GM18858 (cell line): ENCODE results near the gene LAMB3.

ENCODE experiments used
- ATAC-seq: cut with Tn5 transposase; IDR thresholded peaks from one replicate; pipeline ENCODE4 v1.9.1; 2021; ENCODE audit not compliant: unreplicated experiment

LAMB3 gene

DNA sequence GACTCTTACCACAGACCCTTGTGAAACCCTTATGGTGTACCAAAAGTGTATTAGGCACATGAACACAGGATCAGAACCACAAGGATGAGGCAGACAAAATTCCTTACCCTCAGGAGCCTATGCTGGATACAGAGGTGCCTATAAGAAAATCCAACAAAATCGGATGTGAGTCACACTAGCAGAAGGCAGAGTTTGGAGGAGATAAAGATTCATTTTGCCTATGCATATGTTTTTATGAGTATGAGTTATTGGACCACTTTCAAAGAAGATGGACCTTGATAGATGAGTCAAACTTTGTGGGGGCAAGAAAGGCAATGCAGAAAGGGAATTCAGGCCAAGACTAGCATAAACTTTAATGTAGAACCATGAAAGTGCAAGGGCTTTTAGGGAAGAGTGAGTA, 51.7 kb downstream of the LAMB3 start:
- ATAC-seq: no peak

DNA sequence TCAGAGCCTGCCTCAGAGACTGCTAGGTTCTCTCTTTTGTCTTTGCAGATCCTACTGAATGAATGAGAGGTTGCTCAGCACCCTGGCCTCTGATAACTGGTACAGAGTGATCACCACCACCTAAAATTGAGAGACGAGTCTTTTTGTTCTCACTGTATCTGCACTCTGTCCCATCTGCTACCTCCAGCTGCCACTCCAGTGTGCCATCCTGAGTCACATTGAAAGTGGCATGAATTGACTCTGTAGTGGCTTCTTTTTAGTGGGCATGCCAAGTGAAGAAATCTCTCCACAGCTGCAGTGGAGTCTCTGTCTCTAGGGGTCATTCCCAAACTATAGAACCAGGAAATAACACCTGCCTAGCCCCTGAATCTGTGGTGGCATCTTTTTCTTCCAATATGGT, 54.0 kb downstream of the LAMB3 start:
- no peak for ATAC-seq

DNA sequence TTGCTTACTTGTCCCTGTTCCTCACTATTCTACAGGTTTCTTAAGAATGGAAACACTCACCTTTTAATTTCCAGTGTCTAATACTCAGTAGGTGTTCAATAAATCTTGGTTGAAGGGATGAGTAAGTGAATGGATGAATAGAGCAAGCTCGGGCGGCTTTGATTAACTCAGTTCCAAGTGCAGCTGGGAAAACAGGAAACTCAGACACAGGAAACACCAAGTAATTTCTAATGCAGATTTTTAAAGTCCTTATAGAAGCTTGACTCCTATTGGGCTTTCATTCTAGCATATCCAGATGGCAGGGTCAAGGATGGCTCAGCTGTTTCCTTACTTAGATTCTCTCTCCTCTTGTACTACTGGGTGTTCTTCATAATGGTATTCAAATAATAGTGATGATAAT, 54.7 kb downstream of the LAMB3 start:
- no peak for ATAC-seq

DNA sequence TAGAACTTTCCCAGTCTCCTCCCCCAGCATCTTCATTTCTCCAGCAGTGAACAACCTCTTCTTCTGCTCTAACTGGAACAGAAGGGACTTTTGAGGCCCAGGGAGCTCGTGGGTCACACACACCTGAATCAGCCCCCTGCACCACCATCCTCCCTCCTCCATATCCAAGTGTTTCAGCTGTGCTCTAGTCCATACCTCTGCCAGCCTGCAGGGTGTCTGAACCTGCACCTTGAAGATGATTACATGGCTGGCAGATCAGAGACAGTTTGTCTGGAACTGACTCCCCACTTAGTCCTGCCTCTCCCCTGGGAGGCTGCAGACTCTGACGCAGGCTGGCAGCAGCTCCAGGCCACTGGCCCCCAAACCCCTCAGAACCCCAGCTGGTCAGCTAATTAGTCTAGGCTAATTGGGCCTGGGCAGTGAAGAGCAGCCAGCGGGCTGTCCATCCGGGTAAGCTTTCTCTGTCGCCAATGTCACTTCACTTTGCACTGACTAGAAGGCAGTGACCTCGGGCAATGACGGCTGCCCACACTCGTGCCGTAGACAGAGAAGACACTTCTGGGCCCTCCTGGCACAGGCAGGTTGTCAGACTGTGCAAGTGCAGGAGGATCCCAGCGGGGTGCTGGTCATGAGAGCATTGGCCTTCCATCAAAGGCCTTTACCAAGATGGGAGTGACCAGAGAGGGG, 56.5 kb downstream of the LAMB3 start:
- no peak for ATAC-seq

DNA sequence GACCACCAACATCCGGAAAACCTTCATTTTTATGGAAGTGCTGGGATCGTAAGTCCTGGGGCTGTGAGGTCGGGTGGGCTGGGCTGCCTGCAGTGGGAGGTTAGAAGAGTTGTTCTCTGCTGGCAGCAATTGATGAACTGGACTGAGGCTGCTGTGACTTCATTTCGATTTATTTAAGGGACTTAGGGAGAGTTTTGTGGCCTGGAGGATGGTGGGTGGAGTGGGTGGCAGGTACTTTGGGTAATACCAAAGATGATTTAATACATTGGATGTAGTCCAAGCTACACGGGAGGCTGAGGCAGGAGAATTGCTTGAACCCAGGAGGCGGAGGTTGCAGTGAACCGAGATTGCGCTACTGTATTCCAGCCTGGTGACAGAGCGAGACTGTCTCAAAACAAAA, 57.2 kb downstream of the LAMB3 start:
- no peak for ATAC-seq

DNA sequence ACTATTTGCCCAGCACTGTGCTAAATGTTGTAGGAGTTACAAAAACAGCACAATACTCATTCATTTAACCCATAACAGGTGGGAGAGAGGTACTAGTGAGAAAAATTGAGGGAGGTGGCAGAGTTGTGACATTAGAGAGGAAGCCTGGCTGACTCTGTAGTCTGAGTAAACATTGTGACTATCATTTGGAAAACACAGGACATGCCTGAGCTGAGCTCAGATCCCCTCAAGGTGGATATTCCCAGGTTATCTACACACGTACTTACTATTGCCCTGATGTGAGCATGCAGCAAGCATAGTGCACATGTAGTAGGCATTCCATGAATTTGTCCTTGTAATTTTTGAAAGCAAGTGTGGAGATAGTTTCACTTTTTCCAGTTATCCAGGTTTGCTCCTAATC, 57.8 kb downstream of the LAMB3 start:
- no peak for ATAC-seq

DNA sequence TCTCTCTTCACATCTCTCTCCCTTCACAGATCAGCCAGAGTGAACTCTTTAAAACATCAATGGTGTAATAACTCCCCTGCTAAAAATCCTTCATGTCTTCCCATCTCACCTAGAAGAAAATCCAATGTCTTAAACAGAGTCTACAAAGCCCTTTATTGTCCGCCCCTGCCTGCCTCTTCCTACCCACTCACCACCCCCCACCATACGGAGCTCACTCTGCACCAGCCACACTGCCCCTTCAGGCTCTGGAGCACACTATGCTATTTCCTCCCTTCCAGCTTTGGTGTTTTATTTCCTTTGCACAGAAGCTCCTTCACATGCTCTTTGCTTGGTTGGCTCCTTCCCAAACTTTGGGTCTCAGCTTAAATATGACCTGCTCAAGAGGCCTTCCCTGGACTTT, 58.5 kb downstream of the LAMB3 start:
- no peak for ATAC-seq

DNA sequence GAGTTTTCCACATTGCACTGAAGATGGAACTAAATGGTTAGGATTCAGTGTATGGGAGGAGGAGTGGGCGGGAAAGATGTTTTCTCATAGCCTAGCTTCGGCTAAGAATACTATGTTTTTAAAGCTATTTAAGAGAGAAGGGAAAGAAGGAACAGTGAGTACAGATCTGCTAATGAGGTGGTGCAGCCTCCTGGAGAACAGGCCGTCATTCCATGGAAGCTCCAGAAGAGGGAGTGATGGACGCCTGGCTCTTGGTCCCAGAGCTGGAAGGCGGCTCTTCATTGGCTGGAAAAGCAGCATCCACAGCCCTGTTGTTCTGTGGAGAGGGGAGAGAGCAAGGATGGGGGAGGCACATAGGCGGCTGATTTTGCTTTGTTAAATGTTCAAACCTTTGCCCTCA, 61.8 kb downstream of the LAMB3 start:
- ATAC-seq: no peak

DNA sequence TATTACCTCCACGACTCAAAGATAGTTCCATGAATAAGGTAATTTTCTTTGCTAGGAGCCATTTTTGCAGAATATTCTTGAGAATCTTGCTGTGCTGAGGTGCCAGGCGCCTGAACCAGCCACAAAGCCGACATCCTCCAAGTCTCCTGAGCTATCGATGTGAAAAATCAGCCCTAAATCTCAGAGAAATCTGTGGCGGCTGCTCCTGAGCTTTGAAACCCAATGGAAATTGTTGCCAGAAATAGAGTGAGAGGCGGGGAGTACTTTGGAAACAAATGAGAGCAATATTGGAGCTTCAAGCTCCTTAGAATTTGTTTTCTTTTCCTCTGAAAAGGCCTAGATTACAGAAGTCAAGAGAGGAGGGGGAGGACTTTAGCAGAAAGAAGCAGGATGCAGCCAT, 62.4 kb downstream of the LAMB3 start:
- ATAC-seq: no peak

DNA sequence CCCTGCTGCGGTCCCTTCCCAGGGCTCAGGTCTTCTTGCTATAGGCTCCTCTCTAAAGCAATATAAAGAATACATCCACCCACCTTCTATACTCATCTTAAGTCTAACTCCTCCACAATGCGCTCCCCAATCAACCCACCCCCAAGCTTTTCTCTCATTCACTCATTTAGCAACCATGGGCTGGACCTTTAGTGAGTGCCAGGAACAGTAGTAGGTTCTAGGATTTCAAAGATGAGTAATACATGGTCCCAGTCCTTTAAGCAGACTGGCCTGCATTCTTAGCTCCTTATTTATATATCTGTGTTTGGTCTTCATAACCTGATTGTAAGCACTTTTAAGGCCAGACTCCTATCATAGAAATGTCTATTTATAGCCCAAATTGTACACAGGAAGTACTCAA, 62.8 kb downstream of the LAMB3 start:
- no peak for ATAC-seq

DNA sequence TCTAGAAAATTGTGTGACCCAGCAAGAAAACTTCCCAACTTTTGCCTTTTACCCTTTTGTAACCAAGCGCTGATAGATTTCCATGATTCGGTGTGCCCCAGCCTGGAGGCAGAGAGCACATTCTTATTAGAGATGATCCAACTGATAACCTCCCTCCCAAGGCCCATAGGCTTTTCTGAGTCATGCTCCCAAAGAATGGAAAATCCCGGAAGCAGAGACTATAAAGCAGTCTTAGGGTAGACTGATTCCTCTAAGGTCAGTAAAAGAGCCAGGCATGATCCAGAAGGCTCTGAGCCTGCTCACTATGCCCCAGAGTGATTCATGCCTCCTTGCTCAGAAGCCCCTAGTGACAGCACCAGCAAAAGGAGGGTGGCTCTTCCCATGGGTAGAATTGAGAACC, 64.4 kb downstream of the LAMB3 start:
- ATAC-seq: no peak

DNA sequence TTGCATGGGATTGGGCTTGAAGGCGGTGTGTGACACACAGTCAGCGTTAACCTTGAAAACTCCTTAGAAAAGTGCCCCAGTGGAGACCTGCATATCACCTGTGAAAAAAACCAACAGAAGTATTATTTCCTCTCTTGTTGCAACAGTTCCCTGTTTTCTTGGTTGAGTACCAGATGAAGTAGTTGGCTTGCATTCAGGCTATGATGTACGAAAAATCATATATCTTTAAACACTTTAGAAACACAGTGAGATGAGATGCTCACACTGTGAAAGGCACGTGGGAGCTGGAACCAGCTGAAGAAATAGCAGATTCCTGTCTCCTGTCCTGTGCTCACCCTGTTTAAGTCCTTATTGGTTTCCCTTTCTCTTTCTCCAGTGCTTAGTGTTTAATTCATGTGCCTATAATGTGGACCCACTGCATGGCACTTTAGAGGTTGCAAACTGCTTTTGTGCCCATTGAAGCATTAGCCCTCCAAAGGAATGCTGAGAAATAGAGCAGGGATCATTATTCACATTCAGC, 65.9 kb downstream of the LAMB3 start:
- no peak for ATAC-seq

DNA sequence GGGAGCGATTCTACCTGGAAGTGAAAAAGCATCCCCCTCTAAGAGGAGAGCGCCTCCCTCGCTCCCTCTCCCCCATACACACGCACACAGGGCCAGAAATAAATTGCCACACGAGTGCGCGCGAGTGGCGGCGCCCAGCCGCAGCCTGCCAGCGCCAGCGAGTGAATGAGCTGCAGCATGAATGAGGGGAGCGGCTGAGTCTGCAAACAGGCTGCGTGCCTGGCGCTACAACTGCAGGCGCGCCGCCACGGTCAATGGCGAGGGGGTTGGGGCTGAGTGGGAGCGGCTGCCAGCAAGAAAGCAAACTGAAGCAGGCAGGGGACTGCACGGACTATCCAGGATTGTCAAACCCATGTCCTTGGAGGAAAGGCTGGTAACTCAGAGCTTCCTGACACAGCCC, 66.6 kb downstream of the LAMB3 start:
- no peak for ATAC-seq

DNA sequence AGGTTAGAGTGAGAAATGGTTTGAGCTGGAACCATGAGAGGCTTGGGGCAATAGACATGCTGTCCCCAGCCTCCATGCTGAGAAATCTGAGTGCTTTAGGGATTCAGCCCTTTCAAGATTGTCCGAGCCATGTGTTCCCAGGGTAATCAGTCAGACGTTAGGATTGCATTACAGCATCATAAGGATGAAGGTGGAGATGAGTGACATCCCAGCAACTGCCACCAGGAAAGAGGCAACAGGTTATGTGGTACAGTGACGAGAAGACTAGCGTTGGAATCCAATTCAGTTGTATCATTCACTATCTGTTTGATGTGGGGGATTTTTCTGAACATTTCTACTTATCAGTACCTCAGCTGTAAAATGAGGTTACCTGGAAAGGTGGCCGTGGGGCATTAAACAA, 67.0 kb downstream of the LAMB3 start:
- no peak for ATAC-seq

DNA sequence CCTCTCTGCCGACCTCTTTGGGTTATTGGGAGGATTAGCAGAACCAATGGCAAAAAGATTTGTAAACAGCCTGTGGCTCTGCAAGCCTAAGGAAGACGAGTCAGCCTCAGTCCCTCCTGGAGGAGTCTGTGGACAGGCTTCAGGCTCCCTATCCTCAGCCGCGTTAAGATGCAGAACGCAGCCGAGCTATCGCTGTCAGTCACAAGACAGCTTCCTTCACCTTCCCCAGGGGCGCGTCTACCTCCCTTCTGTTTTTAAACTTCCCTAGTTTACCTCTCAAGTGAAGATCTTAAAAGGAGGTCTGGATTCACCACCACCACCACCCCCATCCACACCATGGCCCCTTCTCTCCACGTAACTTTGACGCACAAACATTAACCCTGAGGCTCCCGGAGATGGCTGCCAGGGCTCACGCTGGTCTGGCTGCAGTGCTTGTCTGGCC, 68.0 kb downstream of the LAMB3 start:
- no peak for ATAC-seq

DNA sequence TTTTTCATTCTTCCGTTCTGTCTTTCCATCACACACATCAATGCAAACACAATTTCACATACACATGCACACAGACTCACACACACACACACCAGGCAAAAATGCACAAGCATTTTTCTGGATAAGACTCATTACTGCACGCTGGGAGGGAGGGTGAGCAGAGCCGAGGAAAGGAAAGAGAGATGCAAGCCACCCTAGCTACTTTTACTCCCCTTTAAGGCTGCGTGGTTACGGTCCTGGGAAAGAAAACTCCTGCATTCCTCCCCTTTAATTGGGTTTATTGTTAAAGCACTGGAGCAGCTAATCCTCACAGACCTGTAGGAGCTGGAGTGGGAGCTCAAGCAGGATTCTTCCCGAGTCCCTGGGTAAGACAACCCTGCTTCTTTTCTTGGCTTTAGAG, 68.8 kb downstream of the LAMB3 start, which contains the start of gene CAMK1G:
TSS of gene CAMK1G (plus strand) at position 307 of the 400 bp plus-strand sequence. CDS start 11,270 bp downstream, outside the sequence.
- no peak for ATAC-seq

DNA sequence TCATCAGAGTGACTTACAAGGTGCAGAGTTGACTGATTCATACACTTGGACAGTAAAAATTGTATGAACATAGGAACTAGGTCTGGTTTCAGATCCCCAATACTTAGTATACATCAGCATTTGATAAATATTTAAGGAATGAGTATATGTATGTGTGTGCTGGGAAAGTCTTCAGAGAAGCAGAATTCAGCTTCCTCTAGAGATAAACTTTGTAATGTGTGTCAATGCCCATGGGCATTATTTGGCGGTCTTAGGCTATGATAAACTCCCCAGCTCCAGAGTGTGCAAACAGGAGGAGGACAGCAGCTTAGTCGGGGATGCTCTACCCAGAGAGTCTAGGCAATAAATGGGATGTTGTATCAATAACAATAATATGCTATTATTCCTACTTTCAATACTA, 71.6 kb downstream of the LAMB3 start:
- ATAC-seq: no peak

DNA sequence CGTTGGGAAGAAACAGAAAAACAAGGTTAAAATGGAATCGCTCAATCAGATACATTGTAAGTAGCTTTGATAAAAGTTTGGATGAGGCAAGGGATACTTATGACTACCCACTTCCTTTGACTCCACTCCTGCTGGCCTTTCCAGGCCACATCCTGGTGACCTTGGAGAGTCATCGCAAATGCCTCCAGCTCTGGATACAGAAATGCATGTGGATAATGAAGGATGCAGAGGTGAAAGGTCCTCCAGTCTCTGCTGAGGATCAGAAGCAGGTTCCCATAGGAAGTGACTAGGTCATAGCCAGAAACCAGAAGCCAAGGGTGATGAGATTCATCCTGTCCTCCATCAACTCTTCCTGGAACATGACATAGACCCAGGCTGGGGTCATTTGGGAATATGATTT, 74.9 kb downstream of the LAMB3 start:
- ATAC-seq: no peak

DNA sequence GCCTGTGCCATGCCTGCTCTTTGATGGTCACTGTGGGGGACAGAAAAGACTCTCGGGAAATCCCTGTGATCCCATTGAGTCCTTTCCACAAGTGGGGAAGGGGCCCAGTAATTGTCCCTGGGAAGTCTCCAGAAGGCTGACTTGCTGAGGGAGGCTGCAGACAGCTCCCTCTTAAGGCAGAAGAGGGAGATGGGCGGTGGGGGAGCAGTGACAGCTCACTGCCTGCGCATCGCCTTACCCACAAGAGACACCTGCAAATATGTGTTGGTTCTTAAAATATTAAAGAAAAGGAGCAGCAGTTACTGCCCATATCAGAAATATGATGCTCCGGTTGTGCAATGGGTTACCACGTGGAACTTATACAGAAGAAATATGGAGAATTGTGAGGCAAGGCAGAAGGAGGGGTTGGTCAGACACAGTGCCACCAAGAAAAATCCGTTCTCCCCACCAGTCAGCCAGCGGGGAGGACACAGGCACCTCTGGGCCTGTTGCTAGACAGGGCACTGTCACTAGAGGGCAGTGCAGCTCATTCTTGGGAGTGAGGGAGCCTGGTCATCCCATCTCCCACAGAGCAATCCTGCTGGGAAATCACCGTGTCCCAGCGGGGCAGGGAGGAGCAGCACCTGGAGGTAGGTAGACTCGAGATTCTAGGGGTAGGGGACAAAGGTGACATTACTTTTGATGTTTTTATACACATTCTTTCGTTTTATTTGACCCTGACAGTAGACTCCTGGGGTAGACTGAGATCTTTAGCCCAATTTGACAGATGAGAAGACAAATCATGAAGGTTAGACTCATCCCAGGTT, 75.6 kb downstream of the LAMB3 start:
- ATAC-seq: peak; percentile 73

DNA sequence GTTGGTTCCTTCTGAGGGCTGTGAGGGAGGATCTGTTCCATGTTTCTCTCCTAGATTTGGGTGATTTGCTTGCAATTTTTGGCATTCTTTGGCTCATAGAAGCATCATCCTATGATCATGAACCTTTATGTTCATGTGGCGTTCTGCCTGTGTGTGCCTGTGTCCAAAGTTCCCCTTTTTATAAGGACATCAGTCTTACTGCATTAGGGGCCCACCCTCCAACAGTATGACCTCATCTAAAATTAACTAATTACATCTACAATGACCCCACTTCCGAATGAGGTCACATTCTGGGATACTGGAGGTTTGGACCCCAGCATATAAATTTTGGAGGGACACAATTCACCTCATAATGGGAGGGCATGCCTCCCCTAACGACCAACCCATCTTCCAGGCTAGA, 81.5 kb downstream of the LAMB3 start:
- ATAC-seq: no peak

DNA sequence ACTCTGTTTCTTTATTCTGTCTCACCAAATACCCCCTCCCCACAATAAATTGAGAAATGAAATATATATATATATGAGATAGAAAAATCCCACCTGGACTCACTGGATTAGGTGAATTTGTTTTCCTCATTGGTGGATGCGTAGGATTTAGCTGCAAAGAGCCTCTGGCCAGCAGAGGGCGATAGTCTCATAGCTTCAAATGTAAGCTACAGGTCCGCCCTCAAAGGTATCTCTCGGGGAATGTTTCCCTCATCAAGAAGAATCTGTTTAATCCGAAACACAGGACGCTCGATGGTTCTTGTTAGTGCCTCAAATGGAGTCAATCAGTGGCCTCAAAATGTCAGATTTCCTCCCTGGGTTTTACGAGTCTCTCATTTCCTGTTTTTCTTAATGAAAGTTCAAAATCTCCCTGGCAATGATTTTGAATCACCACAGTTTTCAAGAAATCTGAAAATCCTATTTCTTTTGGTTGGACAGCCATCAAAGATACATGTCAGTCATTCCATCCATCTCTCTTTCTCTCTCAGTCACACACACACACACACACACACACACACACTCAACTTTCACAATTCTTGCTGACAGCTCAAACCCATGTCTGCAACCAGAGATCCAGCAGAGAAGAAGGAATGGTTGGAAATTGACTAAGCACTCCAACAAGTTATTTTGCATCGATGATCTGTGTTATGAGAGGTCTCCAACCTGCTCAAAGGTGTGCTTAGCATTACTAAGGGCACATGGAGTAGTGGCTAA, 82.6 kb downstream of the LAMB3 start:
- ATAC-seq: no peak
